GM18951 (cell line): ENCODE measurements around the gene CFAP97D1.

Source experiments
- POLR2A ChIP-seq: IDR thresholded peaks from 4 replicates; pipeline ENCODE4 v1.6.1; 2011; ENCODE audit warnings: mild to moderate bottlenecking; ENCODE audit not compliant: insufficient read length, insufficient read depth; ENCODE audit errors: extremely low read depth
- in situ Hi-C: fragments of 300-500 bp; cut with MboI; formaldehyde crosslinking; loops from one replicate; pipeline ENCODE4 v1.12.0; 2022; ENCODE audit warnings: low sequenced_read_pairs, mixed read lengths, inconsistent platforms; ENCODE audit not compliant: unreplicated experiment

CFAP97D1 gene

DNA sequence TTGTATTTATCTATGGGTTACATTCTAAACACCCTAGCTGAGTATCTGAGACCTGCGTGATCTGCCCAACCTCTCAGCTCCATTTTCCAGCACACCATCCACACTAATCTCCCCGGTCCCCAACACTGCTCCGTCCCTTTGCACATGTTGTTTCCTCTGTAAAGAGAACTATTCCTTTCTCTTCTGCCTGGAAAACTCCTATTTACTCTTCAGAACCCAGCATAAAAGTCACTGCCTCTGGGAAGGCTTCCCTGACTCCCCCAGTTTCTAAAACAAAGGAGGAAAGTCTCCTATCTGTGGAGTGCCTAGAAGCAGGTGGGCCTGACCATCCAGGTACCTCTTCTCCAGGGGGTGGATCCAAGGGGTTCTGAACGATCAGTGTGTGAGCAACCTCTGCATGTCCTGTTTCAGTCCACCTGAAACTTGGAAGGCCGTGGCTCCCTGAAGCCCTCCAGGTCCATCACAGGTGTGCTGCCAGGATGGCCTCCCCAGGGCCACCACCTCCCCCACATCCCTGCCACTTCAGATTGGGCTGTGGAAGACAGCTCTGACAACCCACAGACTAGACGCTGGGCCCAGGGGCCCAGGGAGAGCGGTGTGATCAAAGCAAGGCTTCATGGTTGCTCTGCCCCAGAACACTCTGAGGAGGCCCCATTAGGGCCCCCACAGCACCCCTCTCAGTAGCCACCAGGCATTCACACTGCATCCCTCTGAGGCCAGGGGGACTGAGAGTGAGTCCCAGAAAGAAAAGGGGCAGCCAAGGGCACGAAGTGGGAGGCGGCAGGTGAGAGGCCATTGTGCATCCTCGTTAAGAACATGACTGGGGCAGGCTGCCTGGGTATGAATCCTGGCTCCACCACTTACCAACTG lies 32.4 kb downstream of the CFAP97D1 start:
- in situ Hi-C loops: no loop called here
- TF ChIP-seq POLR2A: no peak

DNA sequence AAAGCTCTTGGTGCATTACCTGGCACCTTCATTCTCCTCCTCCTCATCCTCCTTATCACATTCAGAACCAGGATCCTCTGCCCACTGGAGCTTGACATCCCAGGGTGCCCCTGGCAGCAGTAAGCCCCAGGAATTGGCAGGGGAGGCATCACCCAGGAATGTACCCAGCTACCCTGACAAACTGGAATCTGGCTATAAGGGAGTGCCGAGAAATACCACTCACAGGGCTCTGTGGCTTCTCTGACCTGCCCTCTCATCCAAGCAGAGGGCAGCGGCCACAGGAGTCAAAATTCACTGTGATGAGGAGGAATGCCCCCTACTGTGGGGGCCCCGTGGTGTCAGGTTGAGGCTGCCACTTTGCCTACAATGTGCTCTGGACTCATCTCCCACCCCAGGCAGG lies 33.2 kb downstream of the CFAP97D1 start:
- no peak for TF ChIP-seq POLR2A
- in situ Hi-C loops: no loop called here

GRCh38 chr17:43814026-43814425 lies 33.8 kb downstream of the CFAP97D1 start:
- in situ Hi-C loops: no loop called here

GRCh38 chr17:43814714-43815113 lies 34.5 kb downstream of the CFAP97D1 start:
- TF ChIP-seq POLR2A: no peak
- in situ Hi-C loops: no loop called here

More at GRCh38 chr17:43814026-43814425, 33.8 kb downstream of the CFAP97D1 start:
- TF ChIP-seq POLR2A: no peak

GRCh38 chr17:43816336-43817320 lies 36.4 kb downstream of the CFAP97D1 start:
- TF ChIP-seq POLR2A: no peak
- in situ Hi-C loops: no loop called here

DNA sequence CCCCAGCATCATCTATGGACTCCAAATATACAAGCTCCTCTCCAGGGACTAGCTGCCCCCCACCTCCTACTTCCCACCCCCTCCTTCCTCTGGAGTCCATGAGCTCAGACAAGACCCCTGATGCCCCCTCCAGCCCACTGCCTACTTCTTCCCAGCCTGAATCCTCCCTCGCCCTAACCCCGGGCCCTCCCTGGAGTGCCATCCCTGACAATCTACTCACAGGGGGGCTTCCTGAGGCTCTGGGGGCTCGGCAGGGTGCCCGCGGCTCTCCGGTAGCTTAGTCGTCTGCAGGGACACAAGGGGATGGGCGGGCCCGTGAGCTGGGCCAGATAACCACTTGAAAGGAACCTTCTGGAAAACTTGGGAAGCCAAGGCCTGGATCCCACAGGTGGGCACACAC lies 37.6 kb downstream of the CFAP97D1 start:
- in situ Hi-C loops: no loop called here
- TF ChIP-seq POLR2A: no peak

DNA sequence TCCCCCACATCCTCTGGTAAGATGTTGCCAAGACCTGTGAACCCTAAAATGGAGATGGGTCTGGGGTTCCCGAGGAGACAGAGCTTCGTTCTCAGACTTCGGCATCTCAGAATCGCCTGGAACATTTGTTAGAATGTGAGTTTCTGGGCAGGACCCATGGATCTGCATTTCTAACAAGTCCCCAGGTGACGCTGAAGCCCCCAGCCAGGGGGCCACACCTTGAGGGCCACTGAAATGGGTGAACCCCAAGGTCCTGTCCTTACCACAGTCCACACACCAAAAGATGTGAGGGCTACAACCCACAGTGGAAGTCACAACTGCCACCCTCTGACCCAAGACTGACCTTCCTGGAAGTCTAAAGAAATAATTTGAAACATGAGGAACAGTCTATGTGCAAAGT lies 38.7 kb downstream of the CFAP97D1 start:
- in situ Hi-C loops: no loop called here
- no peak for TF ChIP-seq POLR2A

DNA sequence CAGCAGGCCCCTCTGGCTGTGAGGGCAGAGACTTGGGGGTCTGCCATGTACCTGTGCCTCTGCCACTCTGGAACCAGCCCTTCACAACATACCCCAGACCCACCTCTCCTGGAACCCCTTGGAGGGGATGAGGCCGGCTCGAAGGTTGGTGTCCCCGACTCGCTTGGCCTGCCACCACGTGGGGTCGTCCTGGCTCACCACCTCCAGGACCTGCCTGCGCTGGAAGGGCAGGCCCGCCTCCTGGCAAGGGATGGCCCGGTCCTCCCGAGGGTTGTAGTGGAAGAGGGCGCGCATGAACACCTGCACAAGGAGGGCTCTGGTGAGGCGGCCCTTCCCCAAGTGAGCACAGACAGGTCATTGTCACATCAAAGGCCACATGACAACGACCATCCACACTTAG lies 40.5 kb downstream of the CFAP97D1 start:
- TF ChIP-seq POLR2A: no peak
- in situ Hi-C loops: no loop called here

DNA sequence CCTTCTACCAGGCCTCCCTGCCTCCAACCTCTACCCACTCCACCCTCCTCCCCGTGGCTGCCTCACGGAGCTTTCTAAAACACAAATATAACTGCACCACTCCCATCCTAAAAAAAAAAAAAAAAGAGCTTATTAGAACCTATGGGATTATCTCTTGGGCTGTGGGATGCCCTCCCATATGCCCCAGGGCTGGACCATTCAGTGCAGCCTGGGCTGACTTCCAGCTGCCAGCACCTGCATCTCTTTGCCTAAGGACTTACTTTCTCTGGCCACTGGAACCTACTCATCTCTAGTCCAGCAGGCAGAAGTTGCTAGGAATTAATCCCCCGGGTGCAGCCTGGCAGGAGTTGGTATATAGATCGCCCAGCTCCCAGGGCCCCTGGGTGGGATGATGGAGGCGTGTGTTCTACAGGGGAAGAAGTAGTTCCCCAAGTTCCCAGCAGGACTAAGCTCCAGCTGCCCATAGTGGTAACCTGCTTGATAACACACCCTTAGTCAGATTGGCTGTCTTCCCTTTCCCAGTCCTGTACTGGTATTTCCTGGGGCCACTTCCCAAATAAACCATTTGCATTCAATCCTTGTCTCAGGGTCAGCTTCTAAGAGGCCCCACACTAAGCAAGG lies 42.4 kb downstream of the CFAP97D1 start:
- in situ Hi-C loops: no loop called here
- TF ChIP-seq POLR2A: no peak

- in situ Hi-C loops: no loop called here
- no peak for TF ChIP-seq POLR2A
Measured at GRCh38 chr17:43823350-43824084, 43.3 kb downstream of the CFAP97D1 start.

DNA sequence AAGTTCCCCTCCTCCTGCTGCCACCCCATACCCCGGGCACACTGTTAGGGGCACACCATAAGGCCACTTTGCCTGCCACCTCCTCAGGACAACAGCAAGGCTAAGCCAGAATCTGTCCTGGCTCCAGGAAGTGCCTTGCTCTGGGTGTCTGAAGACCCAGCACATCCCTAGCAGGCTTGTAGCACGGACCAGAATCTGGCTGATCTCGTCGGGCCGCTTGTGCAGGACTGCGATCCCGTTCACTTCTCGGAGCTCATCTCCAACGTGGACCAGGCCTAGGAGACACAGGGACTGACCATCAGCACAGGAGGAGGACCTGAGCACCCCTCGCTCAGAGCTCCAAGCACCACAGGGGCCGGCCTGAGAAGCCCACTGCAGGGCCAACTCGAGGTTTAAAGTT lies 45.3 kb downstream of the CFAP97D1 start:
- in situ Hi-C loops: no loop called here

GRCh38 chr17:43826206-43826605 lies 46.0 kb downstream of the CFAP97D1 start:
- in situ Hi-C loops: no loop called here

More for the DNA sequence above, 45.3 kb downstream of the CFAP97D1 start:
- no peak for TF ChIP-seq POLR2A

More at GRCh38 chr17:43826206-43826605, 46.0 kb downstream of the CFAP97D1 start:
- no peak for TF ChIP-seq POLR2A
